PC-3 (cell line): ENCODE measurements around the gene ACYP2.

Experiments used
- EZH2 ChIP-seq: fragments of 300-600 bp; sonication (generic); IDR thresholded peaks from one replicate; pipeline ENCODE4 v1.6.1; 2017; ENCODE audit warnings: antibody characterized with exemption, mild to moderate bottlenecking, low read length; ENCODE audit not compliant: unreplicated experiment
- EZH2phosphoT487 ChIP-seq: fragments of 300-600 bp; sonication (generic); IDR thresholded peaks from 2 replicates; pipeline ENCODE4 v1.6.1; 2018; ENCODE audit warnings: mild to moderate bottlenecking, antibody characterized with exemption, low read length, borderline replicate concordance
- TF ChIP-seq, protein P1 (sequence below): fragments of 300-600 bp; sonication (generic); conservative IDR thresholded peaks from 2 replicates; pipeline ENCODE4 v1.5.1; 2017; ENCODE audit warnings: antibody characterized with exemption, low read depth, mild to moderate bottlenecking, low read length

DNA sequence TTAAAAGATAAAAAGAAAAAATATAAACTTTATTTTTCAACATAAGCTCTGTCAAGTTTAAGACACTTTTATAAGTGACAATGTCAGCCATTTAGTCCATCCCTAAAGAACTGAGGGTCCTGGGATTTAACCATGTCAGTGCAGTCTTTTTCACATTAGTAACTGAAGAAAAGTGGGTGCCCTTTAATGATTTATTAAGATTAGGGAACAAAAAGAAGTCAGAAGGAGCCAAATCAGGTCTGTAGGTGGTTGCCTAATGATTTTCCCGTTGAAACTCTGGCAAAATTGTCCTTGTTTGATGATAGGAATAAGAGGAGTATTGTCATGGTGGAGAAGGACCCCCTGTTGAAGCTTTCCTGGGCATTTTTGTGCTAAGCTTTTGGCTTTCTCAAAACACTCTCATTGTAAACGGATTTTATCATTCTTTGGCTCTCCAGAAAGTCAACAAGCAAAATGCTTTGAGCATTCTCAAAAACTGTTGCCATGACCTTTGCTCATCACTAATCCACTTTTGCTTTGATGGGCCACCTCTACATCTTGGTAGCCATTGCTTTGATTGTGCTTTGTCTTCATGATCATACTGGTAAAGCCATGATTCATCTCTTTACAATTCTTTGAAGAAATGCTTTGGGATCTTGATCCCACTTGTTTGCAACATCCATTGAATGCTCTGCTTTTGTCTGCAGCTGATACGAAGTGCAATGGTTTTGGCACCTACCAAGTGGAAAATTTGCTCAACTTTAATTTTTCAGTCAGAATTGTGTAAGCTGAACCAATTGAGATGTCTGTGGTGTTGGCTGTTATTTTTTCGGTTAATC lies 118.6 kb downstream of the ACYP2 start:
- TF ChIP-seq, protein P1, sequence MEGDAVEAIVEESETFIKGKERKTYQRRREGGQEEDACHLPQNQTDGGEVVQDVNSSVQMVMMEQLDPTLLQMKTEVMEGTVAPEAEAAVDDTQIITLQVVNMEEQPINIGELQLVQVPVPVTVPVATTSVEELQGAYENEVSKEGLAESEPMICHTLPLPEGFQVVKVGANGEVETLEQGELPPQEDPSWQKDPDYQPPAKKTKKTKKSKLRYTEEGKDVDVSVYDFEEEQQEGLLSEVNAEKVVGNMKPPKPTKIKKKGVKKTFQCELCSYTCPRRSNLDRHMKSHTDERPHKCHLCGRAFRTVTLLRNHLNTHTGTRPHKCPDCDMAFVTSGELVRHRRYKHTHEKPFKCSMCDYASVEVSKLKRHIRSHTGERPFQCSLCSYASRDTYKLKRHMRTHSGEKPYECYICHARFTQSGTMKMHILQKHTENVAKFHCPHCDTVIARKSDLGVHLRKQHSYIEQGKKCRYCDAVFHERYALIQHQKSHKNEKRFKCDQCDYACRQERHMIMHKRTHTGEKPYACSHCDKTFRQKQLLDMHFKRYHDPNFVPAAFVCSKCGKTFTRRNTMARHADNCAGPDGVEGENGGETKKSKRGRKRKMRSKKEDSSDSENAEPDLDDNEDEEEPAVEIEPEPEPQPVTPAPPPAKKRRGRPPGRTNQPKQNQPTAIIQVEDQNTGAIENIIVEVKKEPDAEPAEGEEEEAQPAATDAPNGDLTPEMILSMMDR = no peak
- TF ChIP-seq EZH2phosphoT487 = no peak
- TF ChIP-seq EZH2 = no peak
